Activated CD4-positive, alpha-beta T cell treated with anti-CD3 and anti-CD28 coated beads, Interleukin-2, Interleukin-6, amounts not matched to agents 100 ng/mL and 50 ng/mL, durations not matched to agents 16 hours and 8 hours (primary cell): Measurements from ENCODE around the gene LACRT.
"Not testable (repeated sequence)": the region's sequence is repeated elsewhere in the genome, so short reads cannot be mapped to it uniquely, and the experiment has no call there.

Experiments used
- DNase-seq: peaks from one replicate; pipeline ENCODE4 v3.0.0-alpha.2; 2020

LACRT gene, protein sequence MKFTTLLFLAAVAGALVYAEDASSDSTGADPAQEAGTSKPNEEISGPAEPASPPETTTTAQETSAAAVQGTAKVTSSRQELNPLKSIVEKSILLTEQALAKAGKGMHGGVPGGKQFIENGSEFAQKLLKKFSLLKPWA

DNA sequence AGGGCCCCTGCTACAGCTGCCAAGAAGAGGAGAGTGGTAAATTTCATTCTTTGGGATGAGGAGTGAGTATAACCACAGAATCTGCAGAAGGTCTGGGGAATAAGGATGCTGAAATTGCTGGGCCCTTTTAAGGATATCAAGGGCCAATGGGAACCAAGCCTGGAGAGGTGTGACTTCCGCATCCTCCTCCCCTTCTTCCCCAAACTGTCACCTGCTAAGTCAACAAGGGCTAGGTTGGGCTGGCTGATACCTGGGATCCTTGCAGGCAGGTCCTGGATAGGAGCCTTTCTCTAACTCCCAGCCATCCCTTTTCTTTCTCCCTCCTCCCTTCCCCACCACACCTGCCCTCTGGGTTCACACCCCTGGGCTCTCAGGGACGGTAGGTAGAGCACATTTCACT is at the start of gene LACRT:
TSS of gene LACRT (minus strand) at position 101 of the 400 bp plus-strand sequence. CDS start at position 47, 54 bp downstream.
- DNase-seq = no peak

DNA sequence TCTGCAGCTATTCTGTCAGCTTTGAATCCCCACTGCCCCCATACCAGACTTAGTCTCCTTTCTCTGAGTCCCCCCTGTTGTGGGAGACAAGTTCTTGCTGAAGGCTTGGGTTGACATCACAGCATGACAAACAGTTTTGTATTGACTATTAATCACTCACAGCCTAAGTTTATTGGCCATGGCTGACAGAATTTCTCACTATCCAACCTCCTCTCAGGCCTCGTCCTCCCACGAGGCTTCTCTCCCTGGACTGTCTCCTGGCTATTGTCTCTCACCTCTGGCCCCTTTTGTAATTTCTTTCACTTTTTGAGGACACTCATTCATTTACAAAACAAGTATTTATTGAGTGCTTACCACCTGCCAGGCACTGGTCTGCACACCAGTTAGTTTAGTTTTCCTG is 48.7 kb upstream of the LACRT start:
- DNase-seq = no peak

DNA sequence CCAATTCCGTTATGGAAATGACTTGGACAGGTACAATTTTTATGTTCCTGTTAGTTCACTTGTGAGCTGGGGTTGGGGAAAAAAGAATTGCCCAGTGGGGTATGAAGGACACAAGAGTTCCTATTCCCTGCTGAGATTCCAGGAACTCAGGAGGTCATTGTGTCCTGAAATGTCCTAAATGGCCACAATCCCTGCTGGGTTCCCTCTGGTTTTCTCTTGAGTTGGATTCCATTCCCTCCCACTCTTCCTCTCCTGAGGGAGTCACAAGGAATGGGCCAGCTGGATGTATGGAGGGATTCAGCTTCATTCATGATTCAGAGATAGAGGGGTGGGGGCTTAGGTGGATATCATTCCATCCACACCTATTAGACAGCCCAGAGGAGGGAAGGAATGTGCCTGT is 48.0 kb upstream of the LACRT start:
- DNase-seq = no peak

DNA sequence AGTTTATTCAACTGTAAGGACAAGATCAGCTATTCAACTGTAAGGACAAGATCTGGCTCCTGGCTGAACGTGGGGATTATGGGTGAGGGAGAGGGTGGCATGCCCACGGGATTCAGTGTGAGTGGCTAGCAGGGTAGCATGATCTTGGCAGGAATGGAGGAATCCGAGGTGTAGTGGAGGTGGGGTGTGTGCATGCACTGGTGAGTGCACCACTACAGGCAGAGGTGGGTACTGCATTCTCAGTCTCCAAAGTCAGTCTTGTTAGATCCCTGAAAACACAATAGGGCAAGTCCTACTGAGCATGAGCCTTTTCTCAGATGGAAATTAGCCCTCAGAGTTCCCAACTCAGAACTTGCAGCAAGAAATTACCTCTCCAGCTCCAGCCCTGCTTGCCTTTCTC is 45.7 kb upstream of the LACRT start:
- DNase-seq = peak; percentile 45

DNA sequence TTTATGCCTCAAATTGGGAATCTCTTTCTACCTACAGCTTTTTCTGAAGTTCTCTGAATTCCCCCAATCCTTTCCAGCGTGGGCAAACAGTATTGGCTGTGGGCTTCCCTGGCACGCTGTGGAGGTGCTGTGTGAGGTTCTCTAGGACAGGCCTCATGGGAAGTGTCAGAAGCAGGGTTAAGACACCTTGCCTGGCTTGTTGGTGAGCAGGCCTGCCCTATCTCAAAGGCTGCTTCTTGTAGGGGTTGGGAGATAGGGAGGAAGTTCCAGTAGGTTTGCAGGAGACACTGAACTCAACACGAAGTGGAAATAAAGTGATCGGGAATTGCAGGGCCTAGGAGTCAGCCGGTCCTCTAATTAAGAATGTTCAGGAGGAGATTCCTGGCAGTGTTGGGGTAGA is 43.4 kb upstream of the LACRT start:
- no peak for DNase-seq

DNA sequence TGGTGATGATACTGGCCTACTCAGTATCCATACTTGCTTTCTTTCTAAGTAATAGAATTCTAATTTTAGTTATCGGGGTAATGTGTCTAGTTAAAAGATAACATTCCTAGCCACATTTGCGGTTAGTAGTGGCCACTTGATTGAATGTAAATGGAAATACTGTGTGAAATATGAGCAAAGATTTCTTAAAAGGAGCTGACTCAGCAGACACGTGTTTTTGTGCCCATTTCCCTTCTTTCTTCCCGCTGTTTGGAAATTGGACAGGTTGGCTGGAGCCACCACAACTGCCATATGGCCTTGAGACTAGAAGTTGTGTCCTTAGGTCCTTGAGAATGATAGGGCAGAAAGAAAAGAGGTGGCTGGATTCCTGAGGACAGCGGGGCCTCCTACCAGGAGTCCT is 33.2 kb upstream of the LACRT start:
- DNase-seq = no peak

DNA sequence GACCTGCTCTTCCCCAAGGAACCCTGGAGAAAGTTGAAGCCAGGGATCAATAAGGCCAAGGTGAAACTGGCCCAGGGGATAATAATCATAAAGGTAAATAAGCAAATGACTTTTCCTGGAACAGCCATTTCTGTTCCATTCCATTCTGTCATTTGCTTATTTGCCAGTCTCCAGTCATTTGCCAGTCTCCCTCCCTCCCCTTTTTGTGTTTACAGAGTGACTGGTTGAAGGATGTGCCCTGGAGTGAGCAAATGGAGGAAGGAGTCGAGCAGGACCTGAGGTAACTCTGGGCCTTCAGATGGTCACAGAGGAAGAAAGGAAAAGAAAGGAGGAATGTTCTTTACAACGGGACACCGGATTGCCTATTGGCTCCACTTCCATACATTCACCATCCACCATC is 31.3 kb upstream of the LACRT start:
- DNase-seq = no peak

DNA sequence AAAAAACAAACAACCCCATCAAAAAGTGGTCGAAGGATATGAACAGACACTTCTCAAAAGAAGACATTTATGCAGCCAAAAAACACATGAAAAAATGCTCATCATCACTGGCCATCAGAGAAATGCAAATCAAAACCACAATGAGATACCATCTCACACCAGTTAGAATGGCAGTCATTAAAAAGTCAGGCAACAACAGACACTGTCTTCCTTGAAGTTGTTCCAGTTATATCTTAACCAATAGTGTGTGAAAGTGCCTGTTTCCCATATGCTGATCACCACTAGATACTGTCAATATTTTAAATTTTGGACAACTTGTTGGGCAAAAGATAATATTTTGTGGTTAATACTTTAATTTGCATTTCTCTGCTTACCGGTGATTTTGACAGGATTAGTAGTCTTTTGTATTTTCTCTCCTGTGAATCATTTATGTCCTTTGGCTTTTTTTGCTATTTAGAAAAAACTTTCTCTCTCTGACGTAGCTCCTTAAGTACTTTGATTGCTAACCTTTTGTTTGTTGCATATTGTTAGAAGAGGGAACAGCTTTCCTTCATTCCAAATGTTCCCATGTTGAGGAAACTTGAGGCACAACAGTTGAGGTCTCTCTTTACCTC is 30.4 kb upstream of the LACRT start:
- not testable (repeated sequence) for DNase-seq

DNA sequence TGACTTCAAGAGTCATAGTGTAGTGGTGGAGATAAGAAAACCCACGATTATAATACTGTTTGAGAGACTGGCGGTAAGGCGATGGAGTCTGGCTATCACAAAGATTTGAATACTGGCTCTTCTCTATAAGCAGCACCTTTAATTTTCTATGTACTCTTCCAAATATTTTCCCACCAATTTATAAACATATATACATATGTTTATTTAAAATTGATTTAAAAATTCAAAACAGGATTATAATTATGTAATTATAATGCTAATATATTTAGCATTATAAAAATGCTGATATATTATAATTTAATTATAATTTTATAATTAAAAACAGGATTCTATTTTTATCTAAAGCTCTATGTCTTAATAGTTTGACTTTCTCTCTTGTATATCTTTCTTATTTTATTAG is 28.9 kb upstream of the LACRT start:
- no peak for DNase-seq

DNA sequence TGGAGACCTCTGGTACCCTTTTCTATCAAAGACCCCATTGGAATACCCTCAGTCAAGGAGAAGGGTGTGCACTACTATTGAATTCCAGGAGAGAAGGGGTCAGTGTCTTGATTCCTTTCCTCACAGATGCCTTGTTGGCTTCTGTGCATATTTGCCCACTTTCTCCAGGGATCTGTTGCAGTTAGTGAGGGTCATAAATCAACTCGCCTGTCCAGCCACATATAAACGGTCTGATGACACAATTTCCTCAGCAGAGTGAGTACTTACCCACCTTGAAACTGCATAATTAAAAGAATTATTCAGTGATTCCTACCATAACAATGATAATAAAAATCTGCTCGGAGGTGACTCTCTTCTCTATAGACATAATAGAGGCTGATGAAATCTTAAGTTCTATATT is 27.3 kb upstream of the LACRT start:
- DNase-seq = no peak

DNA sequence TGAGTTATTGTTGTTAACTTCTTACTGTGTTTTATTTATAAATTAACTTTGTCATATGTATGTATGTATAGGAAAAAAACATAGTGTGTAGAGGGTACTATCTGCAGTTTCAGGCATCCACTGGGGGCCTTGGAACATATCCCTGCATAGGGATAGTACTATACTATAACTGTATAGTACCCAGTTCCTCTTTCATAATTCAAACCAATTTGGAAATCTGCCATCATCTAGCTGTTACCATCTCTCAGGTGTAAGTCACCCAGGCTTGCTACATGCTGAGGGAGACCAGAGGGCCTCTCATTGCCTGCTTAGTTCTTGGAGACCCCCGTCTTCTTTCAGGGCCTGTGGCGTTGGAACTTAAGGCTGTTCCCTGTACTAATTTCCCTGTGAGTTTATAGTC is 26.4 kb upstream of the LACRT start:
- DNase-seq = no peak

DNA sequence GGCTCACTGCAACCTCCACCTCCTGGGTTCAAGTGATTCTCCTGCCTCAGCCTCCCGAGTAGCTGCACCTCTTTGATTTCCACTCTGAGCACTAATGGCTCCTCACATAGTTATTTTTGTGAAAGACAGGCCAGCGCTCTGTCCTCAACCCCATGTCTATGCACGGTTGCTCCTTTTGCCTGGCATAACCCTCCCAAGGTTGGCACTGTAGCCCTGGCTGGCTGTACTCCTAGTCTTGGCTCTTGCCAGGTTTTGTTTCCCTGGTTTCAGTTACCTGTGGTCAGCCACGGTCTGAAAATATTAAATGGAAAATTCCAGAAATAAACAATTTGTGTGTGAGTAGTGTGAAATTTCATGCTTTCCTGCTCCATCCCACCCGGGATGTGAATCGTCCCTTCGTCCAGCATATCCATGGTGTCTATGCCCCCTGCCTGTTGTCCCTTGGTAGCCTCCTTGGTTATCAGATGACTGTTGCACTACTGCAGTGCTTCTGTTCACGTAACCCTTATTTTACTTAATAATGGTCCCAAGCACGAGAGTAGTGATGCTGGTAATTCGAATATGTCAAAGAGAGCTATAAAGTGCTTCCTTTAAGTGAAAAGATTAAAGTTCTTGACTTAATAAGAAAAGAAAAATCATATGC is 25.7 kb upstream of the LACRT start:
- DNase-seq = no peak

DNA sequence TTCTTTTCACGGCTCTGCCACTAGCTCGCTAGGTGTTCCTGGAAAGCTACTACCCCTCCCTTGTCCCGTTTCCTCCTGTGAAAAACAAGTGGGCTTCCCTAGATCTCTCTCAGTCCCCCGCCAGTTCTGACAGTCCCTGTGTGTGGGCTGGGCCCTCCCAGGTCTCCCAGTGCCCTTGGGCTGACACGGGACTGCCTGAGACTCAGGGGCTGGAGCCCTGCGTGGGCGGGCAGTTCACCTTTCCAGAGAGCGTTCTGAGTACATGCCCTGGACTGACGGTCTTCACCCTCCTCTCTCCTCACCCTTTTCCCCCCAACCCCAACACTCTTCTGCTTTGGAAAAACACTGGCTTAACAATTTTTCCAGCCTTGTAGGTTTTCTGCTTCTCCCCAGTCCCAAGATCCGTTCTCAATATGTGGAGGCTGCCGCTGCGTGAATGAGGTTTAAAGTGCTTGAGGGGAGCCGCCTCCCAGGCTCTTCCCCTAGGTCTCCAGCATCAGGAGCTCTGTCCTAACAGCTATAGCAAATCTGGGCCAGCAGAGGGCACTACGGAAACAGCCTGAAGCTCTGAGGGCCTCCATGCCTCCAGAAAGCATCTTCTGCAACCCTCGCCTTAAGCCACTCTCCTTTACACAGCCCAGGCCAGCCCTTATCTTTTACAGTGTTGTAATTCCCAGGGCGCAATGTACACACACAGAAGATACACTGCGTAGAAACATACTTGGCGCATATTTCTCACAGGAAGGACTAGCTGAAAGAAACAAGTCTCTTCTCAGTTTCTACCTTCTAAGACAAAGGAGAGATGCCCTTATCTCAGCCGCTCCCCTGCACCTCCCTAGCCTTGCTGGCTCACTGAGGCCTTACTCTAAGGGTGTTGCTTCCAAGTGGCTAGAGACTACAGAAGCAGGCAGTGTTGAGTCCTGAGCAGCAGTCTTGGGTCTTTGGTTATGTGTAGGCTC is 23.9 kb upstream of the LACRT start:
- peak; percentile 66 for DNase-seq

DNA sequence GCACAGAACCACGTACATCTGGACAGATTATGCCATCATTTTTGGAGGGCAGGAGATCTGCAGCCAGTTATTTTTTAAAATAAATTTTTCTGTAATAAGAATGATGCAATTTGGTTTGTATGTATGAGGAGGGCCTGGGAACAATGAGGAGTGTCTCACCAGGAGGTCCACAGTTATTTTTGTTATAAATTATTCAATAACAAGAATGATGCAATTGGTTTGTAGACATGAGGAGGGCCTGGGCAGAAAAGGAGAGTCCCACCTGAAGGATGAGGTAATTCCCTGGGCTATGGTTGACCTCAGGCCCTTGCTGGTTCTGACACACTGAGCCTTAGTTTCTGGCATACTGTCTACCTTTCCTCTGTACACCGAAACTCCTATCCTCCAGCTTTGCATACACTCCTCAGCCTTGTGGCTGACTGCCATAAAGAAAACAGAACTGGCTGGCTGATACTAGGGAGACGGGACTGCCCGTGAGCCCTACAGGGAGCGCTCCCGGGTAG is 22.5 kb upstream of the LACRT start:
- no peak for DNase-seq

DNA sequence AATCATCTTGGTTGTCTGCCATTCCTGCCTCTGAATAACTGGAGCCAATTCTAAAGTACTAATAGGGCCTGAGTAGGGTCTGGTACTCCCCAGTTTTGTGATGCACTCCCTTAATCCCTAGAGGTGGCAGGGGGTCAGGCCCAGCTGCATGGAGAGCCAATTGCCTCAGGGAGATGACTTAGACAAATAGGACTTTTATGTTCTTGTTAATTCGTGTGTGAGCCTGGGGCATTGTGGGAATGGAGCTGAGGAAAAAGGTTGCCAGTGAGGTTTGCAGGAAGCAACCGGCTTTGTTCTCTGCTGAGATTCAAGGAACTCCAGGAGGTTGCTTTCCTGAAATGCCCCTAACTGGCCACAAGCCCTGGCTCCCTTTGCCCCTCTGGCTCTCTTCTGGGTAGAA is 20.2 kb upstream of the LACRT start:
- DNase-seq = no peak

DNA sequence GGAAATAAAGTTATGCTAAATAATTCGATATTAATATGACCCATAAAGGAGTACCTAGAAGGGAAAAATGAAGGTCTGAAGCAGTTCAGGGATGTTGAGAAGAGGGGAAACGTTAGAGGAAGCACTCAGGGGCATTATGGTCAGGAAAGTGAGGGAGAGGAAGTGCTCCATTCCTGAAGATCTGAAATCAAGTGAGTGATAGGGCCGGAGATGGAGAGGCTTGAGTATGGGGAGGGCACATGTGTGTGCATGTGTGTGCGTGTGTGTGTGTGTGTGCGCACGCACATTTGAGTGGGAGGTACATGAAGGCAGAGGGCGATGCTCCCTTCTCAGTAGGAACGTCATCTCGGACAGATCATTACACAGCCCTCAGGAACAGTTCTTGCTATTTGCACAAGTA is 18.3 kb upstream of the LACRT start:
- no peak for DNase-seq

DNA sequence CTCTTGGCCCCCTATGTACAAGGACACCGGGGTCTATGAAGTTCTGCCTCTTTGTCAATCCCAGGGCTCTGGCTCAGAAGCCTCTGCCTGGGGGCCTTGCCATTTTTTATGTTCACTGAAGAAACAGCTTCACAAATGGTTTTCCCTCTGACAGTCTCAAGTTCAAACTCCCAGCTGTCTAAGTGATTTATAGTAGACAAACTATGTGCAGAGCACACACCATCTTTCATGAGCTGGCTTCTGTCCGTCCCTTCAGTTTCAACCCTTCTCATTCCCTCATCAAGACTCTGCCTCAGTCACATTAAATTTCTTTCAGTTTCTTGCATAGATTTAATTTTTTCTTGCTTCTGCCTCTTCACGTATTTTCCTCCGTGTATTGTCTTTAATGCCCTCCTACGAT is 16.2 kb upstream of the LACRT start:
- no peak for DNase-seq

DNA sequence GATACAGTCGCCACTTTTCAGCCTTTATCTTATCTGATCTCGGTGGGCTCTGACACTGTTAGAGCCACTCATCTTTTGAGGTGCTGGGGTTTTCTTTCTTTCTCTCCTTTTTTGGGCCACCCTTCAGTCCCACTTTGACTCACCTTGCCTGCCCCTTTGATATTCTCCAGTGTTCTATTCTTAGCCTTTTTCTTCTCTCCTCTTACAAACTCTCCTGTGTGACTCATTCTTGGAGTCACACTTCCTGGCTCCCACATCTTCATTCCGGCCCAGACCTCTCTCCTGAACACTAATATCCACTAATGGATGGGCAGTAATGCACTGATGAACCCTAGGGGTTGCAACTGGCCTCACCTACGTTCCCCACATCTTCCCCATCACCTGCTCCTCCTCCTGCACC is 15.7 kb upstream of the LACRT start:
- DNase-seq = no peak

DNA sequence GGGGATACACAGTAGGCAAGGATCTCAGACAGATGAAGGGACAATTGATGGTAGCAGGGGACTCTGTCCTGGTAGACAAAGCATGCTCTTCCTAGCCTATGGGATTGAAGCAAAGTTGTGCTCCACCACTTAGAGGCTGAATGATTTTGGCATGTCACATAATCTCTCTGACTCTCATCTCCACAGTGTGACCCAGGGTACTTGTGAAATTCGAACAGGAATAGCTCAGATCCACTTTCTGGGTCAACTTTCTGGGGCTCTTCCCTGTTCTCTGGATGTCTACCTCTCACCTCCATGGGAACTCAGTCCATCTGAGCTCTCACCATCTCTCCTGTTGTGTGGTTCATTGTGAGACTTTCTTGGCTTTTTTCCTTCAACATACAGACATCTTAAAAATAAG is 15.1 kb upstream of the LACRT start:
- DNase-seq = no peak

DNA sequence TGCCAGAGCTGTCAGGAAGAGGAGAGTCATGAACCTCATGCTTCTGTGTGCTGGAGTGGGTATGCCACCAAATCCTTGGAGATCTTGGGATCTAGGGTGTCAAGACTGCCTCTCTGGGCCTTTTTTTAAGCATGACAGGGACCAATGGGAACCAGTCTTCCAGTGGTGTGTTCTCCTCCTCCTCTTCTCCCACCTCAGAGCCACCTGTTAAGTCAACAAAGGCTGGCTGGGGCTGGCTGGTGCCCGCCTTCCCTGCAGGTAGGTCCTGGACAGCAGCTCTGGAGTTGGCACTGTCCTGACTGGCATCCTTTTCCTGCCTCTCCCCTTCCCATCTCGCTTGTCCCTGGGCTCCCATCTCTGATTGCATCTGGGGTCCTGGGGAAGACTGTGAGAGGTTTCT is 13.6 kb upstream of the LACRT start, which contains the start of gene DCD:
TSS of gene DCD (minus strand) at position 101 of the 400 bp plus-strand sequence. CDS start at position 39, 62 bp downstream.
- no peak for DNase-seq

DNA sequence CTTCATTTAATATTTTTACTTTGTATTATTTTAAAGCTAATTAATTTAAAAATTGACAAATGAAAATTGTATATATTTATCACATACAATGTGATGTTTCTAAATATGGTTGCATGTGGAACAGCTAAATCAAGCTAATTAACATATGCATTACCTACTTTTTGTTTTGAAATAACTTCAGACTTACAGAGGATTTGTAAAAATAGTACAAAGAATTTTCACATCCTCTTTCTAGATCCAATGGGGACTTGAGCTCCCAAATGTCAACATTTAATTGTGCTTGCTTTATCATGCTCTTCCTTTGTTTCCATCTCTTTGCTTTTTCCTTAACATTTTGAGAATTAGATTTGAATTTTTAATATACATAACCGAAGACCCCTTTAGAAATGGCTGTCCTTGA is 6.9 kb upstream of the LACRT start:
- no peak for DNase-seq

DNA sequence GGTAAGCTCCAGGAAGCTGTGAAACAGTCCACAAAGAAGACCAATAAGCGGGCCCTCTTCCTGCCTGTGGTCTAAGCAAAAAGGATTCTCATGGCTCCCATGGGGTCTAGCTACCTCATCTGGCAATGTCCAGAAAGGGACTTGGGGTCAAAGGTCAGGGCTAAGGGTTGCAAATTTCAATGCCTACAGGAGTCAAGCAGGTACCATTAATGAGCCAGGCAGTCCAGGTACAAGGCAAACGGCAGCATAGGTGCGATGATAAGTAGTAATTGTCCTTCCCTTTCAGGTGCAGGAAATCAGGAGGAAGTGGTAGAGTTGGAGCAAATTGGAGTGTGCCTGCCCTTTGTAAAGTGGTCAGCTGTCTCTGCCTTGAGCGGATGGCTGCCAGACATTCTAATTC is 6.4 kb upstream of the LACRT start:
- DNase-seq = no peak

DNA sequence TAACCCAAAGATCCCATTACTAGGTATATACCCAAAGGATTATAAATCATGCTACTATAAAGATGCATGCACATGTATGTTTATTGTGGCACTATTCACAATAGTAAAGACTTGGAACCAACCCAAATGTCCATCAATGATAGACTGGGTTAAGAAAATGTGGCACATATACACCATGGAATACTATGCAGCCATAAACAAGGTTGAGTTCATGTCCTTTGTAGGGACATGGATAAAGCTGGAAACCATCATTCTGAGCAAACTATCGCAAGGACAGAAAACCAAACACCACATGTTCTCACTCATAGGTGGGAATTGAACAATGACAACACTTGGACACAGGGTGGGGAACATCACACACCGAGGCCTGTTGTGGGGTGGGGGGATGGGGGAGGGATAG is 4.4 kb upstream of the LACRT start:
- not testable (repeated sequence) for DNase-seq
